HL-60/S4 treated with phorbol 12-myristate 13-acetate at 8.2 ng/mL for 4 days and 3 days (cell line): Measurements from ENCODE around the gene PLTP.
"Not testable (repeated sequence)": the region's sequence is repeated elsewhere in the genome, so short reads cannot be mapped to it uniquely, and the experiment has no call there.

ENCODE experiments used
- in situ Hi-C: fragments of 300-500 bp; cut with MboI; formaldehyde crosslinking; loops from 2 replicates; pipeline ENCODE4 v1.15.0; 2022; ENCODE audit warnings: low sequenced_read_pairs

PLTP gene

GRCh38 chr20:45944965-45945677, 33.2 kb upstream of the PLTP start:
- in situ Hi-C loops: no loop called here

GRCh38 chr20:45944151-45944964, 32.4 kb upstream of the PLTP start:
- in situ Hi-C loops: no loop called here

GRCh38 chr20:45943613-45944012, 31.7 kb upstream of the PLTP start:
- in situ Hi-C loops: no loop called here

GRCh38 chr20:45940469-45940868, 28.5 kb upstream of the PLTP start:
- in situ Hi-C loops: no loop called here

- in situ Hi-C loops: no loop called here
These were observed 28.1 kb upstream of the PLTP start for GRCh38 chr20:45940053-45940452.

GRCh38 chr20:45938727-45939438, 26.9 kb upstream of the PLTP start:
- in situ Hi-C loops: no loop called here

GRCh38 chr20:45937765-45938164, 25.8 kb upstream of the PLTP start:
- in situ Hi-C loops: no loop called here

GRCh38 chr20:45935416-45936046, 23.6 kb upstream of the PLTP start:
- in situ Hi-C loops: no loop called here

- in situ Hi-C loops: no loop called here
These were observed 22.8 kb upstream of the PLTP start, which contains the start of gene PCIF1 for GRCh38 chr20:45934586-45935415. Gene PCIF1, plus strand, starts transcription at chr20:45934683. Its CDS starts 4,317 bp downstream, at chr20:45939000.

- in situ Hi-C loops: no loop called here
These were observed 22.2 kb upstream of the PLTP start for GRCh38 chr20:45934046-45934585.

GRCh38 chr20:45933266-45934045, 21.5 kb upstream of the PLTP start:
- in situ Hi-C loops: no loop called here

- in situ Hi-C loops: not testable (repeated sequence)
These were observed 19.7 kb upstream of the PLTP start for GRCh38 chr20:45931680-45932079.

- in situ Hi-C loops: no loop called here
These were observed 15.3 kb upstream of the PLTP start for GRCh38 chr20:45927071-45927878.

GRCh38 chr20:45926731-45927070, 14.7 kb upstream of the PLTP start:
- in situ Hi-C loops: no loop called here

GRCh38 chr20:45925821-45926506, 14.0 kb upstream of the PLTP start:
- in situ Hi-C loops: no loop called here

GRCh38 chr20:45924391-45925261, 12.7 kb upstream of the PLTP start:
- in situ Hi-C loops: no loop called here
